HFFc6 (cell line): Measurements from ENCODE around the gene XRRA1. TPM values are rescaled to one million over a fixed set of nuclear protein-coding genes. Genes with fewer than 3 reads are reported as not detected.

Source experiments
- DNase-seq: peaks from one replicate; pipeline ENCODE4 v3.0.0-alpha.2; 2018
- H3K27ac Mint-ChIP-seq: 2 replicates; pipeline ENCODE4 v1.8.0; 2020; ENCODE audit warnings: mild to moderate bottlenecking, mixed read lengths
- H3K27me3 Mint-ChIP-seq: 2 replicates; pipeline ENCODE4 v1.8.0; 2021; ENCODE audit warnings: mild to moderate bottlenecking, moderate library complexity, mixed read lengths; ENCODE audit not compliant: insufficient read depth
- H3K36me3 Mint-ChIP-seq: 2 replicates; pipeline ENCODE4 v1.8.0; 2021; ENCODE audit warnings: low read depth, mixed read lengths
- H3K4me1 Mint-ChIP-seq: 2 replicates; pipeline ENCODE4 v1.8.0; 2020; ENCODE audit warnings: low read depth, mixed read lengths
- H3K4me3 Mint-ChIP-seq: 2 replicates; pipeline ENCODE4 v1.8.0; 2020; ENCODE audit warnings: mild to moderate bottlenecking, moderate library complexity, mixed read lengths
- H3K9me3 Mint-ChIP-seq: 2 replicates; pipeline ENCODE4 v1.8.0; 2020; ENCODE audit warnings: mild to moderate bottlenecking, mixed read lengths
- total RNA-seq, 6 experiments: library from RNA; stranded (reverse); fragmentation: NEBNext Ultra II Directional; extraction: Animal tissue kit (Norgen Biotek cat#: 25700); gene quantifications; 2 replicates in 1 of 6; 3 replicates in 5 of 6; pipeline ENCODE4 v1.2.3, GENCODE V29; 2021
- TF ChIP-seq, protein P1 (sequence below): fragments of 200-600 bp; sonication (generic); IDR thresholded peaks from 2 replicates; pipeline ENCODE4 v1.5.0; 2021; ENCODE audit warnings: antibody characterized with exemption, mild to moderate bottlenecking

The XRRA1 gene
- total RNA-seq, 6 experiments from 2014 or later, result 5.4 to 7.0 (median 6.0) TPM

DNA sequence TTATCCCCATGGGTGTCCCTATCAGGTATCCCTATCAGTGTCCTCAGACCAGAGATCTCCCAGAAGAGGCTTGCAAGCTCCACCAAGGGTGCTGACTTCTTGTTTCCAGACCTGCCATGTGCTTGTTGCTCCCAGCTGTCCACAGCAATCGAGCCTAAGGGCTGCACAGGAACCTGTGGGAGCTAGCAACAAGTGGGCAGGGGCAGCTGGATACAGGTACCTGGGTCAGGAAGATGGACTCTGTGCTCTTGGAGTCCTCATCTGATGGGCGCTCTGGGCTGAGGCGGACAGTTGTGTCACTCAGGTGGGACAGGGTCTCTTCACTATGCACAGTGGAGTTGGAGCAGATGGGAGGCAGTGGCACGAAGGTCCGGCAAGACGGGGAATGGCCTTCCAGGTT lies 101.0 kb downstream of the XRRA1 start:
- Mint-ChIP-seq H3K4me3 (no peak overlapping the region), H3K36me3 (peaks cover 23% of the 10 kb centered on the region), H3K27me3 (no peaks in the 10 kb centered on the region; the same call in 1 of the 2 replicates), H3K9me3 (no peaks in the 10 kb centered on the region), H3K4me1 (peaks cover 38% of the 10 kb centered on the region), H3K27ac (no peak overlapping the region)
- DNase-seq, result no peak
- TF ChIP-seq, protein P1, sequence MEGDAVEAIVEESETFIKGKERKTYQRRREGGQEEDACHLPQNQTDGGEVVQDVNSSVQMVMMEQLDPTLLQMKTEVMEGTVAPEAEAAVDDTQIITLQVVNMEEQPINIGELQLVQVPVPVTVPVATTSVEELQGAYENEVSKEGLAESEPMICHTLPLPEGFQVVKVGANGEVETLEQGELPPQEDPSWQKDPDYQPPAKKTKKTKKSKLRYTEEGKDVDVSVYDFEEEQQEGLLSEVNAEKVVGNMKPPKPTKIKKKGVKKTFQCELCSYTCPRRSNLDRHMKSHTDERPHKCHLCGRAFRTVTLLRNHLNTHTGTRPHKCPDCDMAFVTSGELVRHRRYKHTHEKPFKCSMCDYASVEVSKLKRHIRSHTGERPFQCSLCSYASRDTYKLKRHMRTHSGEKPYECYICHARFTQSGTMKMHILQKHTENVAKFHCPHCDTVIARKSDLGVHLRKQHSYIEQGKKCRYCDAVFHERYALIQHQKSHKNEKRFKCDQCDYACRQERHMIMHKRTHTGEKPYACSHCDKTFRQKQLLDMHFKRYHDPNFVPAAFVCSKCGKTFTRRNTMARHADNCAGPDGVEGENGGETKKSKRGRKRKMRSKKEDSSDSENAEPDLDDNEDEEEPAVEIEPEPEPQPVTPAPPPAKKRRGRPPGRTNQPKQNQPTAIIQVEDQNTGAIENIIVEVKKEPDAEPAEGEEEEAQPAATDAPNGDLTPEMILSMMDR, result no peak

DNA sequence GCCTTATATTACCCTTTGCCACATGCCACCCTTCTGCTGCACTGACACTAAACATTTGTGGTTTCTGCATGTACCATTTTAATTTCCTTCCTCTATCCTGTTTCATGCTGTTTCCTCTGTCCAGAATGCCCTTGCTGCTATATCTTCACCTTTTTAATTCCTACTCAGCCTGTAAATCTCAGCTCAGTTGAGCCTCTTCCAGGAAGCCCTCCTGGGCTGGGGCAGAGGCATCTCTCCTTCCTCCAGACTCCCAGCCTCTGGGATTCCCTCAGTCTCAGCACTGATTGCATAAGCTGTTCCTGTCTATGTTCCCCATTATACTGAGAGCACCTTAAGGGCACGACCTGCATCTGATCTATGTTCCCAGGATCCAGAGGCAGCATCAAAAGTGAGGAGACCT lies 101.5 kb downstream of the XRRA1 start:
- Mint-ChIP-seq H3K4me3 (no peak overlapping the region), H3K36me3 (peaks cover 20% of the 10 kb centered on the region), H3K27ac (no peak overlapping the region), H3K9me3 (no peaks in the 10 kb centered on the region), H3K4me1 (peaks cover 38% of the 10 kb centered on the region), H3K27me3 (peaks cover under 1% of the 10 kb centered on the region)
- TF ChIP-seq, protein P1, result no peak
- DNase-seq, result no peak

DNA sequence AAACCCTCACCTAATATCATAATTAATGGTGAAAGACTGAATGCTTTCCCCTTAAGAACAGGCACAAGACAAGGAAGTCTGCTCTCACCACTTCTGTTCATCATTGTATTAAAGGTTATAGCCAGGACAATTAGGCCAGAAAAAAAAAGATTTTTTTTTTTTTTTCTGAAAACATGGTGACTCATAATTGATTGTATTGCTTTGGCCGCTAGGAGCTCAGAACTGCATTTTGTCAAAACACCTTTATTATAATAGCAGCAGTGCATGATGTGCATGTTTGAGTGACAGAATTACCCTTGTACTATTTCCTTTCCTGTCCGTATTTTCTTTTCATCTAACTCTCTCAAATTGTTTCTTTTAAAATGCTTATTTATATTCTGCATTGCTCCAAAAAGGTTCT lies 102.1 kb downstream of the XRRA1 start:
- Mint-ChIP-seq H3K36me3 (peaks cover 17% of the 10 kb centered on the region; the same call in 1 of the 2 replicates), H3K4me3 (no peak overlapping the region), H3K4me1 (peaks cover 38% of the 10 kb centered on the region), H3K27me3 (peaks cover 2% of the 10 kb centered on the region), H3K27ac (no peak overlapping the region), H3K9me3 (no peaks in the 10 kb centered on the region)
- no peak for DNase-seq
- TF ChIP-seq, protein P1, result peak; percentile 53

DNA sequence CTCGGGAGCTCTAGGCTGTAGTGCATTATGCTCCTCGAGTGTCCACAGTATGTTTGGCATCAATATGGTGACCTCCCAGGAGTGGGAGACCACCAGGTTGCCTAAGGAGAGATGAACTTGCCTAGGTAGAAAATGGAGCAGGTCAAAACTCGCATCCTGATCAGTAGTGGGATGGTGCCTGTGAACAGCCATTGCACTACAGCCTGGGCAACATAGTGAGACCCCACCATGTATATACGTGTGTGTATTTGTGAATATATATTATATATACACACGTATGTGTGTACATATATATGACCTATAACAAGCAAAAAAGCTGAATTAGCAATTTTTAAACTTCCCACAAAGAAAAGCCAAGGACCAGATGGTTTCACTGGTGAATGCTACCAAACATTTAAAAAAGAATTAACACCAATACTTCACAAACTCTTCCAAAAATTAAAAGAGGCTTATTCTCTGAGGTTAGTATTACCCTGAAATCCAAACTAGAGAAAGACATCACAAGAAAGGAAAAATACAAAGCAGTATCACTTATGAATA lies 102.8 kb downstream of the XRRA1 start:
- Mint-ChIP-seq H3K36me3 (peaks cover 10% of the 10 kb centered on the region; the same call in 1 of the 2 replicates), H3K9me3 (no peaks in the 10 kb centered on the region), H3K27me3 (peaks cover 2% of the 10 kb centered on the region), H3K4me1 (peaks cover 35% of the 10 kb centered on the region), H3K27ac (no peak overlapping the region), H3K4me3 (no peak overlapping the region)
- TF ChIP-seq, protein P1, result no peak
- DNase-seq, result no peak

DNA sequence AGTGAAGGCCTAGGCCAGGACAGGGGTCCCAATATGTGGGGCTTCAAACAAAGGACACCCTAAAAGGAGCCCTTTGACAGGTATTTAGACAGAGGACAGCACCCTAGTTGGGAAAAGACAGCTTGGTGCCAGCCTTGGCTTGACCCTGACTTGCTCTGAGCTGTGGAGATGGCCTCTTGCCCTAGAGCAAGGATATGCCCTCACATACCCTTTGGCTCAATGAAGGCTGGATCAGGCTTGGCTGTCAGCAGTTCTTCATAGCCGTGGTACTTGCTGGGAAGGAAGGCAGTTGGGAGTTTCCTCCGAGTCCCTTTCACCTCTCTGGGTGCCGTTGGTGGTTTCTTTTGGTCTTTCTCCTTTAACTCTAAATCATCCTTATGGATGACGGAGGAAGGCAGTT lies 104.0 kb downstream of the XRRA1 start:
- H3K36me3 Mint-ChIP-seq, result peaks cover 9% of the 10 kb centered on the region
- no peaks in the 10 kb centered on the region for H3K9me3 Mint-ChIP-seq
- peaks cover 30% of the 10 kb centered on the region for H3K4me1 Mint-ChIP-seq
- TF ChIP-seq, protein P1, result no peak
- DNase-seq, result no peak
- no peak overlapping the region for H3K4me3 Mint-ChIP-seq
- no peak overlapping the region for H3K27ac Mint-ChIP-seq
- H3K27me3 Mint-ChIP-seq, result peaks cover 2% of the 10 kb centered on the region
